ENCODE data around the gene BIRC5.
"Not testable (repeated sequence)": the region's sequence is repeated elsewhere in the genome, so short reads cannot be mapped to it uniquely, and the experiment has no call there.

BIRC5 gene

DNA sequence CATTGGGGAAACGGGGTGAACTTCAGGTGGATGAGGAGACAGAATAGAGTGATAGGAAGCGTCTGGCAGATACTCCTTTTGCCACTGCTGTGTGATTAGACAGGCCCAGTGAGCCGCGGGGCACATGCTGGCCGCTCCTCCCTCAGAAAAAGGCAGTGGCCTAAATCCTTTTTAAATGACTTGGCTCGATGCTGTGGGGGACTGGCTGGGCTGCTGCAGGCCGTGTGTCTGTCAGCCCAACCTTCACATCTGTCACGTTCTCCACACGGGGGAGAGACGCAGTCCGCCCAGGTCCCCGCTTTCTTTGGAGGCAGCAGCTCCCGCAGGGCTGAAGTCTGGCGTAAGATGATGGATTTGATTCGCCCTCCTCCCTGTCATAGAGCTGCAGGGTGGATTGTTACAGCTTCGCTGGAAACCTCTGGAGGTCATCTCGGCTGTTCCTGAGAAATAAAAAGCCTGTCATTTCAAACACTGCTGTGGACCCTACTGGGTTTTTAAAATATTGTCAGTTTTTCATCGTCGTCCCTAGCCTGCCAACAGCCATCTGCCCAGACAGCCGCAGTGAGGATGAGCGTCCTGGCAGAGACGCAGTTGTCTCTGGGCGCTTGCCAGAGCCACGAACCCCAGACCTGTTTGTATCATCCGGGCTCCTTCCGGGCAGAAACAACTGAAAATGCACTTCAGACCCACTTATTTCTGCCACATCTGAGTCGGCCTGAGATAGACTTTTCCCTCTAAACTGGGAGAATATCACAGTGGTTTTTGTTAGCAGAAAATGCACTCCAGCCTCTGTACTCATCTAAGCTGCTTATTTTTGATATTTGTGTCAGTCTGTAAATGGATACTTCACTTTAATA, 10.4 kb downstream of the BIRC5 start:
- DNase-seq (ENCODE audit: low read depth, low spot score): no peak

DNA sequence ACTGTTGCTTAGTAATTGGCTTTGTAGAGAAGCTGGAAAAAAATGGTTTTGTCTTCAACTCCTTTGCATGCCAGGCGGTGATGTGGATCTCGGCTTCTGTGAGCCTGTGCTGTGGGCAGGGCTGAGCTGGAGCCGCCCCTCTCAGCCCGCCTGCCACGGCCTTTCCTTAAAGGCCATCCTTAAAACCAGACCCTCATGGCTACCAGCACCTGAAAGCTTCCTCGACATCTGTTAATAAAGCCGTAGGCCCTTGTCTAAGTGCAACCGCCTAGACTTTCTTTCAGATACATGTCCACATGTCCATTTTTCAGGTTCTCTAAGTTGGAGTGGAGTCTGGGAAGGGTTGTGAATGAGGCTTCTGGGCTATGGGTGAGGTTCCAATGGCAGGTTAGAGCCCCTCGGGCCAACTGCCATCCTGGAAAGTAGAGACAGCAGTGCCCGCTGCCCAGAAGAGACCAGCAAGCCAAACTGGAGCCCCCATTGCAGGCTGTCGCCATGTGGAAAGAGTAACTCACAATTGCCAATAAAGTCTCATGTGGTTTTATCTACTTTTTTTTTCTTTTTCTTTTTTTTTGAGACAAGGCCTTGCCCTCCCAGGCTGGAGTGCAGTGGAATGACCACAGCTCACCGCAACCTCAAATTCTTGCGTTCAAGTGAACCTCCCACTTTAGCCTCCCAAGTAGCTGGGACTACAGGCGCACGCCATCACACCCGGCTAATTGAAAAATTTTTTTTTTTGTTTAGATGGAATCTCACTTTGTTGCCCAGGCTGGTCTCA, 11.2 kb downstream of the BIRC5 start:
- DNase-seq (ENCODE audit: low read depth, low spot score): no peak

GRCh38 chr17:78226055-78226758, 12.2 kb downstream of the BIRC5 start:
- DNase-seq (ENCODE audit: low read depth, low spot score): no peak

DNA sequence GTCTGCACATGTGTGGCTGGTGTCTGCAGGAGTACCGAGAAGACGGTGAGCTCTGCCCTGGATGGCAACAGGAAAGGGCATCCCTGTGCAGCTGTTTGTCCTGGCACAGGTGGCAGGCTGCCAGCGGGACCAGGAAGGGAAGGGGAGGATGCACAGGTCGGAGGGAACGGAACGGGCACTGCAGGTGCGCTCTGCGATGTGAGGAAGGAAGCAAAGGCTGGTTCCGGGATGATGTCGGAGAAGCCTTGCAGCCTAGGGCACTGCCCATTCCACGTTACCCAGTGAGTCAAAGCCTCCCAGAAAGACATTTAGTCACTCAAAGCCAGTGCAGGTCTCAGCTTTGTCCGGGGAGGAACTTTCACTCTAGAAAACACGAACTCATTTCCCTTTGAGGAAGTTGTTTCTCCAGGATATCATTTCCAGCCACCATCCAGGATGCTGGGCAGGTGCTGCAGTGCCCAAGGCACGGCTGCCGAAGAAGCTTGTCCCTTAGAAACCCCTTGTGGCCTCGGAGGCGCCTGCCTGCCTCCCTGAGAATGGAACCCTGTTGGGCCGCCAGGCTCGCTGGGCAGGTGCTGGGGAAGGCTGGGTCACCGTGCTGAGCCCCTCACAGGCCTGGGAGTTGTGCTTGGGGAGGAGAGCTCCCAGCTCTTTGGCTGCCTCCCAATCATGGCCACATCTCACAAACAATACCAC, 12.9 kb downstream of the BIRC5 start:
- DNase-seq (ENCODE audit: low read depth, low spot score): no peak

DNA sequence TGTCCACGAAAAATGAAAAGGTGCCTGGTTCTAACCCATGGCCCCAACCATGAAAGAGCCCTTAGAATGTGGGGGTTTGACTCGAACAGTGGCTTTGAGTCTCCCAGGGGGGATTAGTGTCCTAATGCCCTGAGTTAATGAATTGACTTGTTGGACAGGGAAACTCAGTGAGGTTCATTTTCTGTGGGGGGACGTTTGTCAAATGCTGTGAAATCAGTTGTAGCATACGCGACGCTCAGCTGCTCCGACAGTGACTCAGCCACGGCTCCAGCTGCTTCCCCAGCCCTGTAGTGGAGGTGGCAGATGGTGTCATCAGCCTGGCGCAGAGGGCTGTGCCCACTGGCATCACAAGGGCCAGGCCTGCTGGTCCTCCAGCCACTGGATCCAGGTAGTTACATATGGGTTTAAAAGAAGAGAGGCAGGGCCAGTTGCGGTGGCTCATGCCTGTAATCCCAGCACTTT, 13.4 kb downstream of the BIRC5 start:
- DNase-seq (ENCODE audit: low read depth, low spot score): no peak

GRCh38 chr17:78228176-78228575, 14.1 kb downstream of the BIRC5 start:
- DNase-seq (ENCODE audit: low read depth, low spot score): no peak

DNA sequence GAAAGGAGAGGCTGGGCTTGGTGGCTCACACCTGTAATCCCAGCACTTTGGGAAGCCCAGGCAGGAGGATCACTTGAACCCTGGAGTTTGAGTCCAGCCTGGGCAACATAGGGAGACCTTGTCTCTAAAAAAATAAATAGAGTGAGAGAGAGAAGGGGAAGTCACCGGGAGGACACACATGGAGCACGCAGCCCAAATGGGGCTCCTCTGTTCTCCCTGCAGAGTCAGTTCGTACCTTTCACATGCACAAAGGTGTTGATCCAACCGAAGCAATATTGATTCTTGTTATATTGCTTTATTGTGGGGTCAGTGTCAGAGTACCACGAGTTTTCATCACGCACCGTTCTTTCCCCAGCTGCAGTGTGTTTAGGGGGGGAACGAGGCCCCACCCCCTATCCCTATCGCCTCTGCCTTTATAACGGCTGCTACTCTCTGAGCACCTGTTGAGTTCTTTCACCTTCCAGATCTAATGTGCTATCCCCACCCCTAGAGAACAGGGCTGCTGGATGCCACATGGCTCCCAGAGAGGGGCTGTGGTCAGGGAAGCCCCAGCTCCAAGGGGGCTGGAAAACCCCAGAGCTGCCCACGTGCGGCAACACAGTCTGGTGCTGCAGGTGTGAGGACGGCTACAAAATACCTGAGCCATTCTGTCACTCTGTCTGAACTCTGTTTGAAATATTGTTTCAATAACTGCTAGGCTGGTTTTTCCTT, 16.4 kb downstream of the BIRC5 start:
- no peak for DNase-seq (ENCODE audit: low read depth, low spot score)

DNA sequence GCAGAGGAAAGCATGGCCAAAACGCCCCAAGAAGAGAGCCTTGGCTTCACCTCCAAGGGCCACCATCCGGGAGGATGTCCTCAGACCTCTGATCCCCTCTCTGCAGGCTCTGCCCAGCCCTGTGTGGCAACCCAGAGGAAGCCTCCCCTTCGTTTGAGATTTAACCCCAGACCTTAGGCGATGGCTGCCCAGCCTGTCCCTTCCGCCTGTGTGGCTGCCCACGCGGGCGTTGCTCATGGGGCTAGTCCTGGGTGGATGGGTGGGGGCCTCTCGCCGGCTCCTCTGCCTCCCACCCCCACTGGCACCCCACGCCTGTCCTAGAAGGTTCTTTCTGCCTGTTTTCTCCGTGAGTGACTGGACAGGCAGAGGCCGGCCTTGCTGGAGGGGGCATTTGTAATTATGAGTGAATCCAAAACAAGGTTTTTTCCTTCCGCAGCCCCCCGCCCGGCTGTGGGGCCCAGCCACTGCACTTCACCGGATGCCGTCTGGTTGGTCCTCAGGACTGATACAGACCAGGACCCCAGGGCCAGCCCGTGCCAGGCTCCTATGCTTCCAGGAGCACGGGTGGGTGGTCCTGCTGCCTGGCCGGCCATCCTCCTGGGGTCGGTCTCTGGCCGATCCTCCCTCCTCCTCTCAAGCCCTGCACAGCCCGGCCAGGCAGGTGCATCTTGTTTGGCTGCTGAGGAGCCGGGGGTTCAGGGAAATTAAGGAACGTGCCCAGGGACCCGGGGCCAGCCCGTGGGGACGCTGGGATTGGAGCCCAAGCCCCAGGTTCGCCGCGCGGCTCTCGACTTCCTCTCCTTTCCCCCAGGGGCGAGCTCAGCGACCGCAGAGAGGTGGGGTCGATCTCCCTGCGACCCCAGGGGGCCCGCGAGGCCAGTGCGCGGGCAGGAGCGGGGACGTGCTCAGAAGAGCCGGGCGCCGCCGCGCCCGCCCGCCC, 17.2 kb downstream of the BIRC5 start, which contains the start of gene TMEM235:
TSS of gene TMEM235 (plus strand) at position 636 of the 940 bp plus-strand sequence. CDS start 393 bp downstream, outside the sequence.
- DNase-seq (ENCODE audit: low read depth, low spot score): no peak

GRCh38 chr17:78231991-78232858, 18.2 kb downstream of the BIRC5 start:
- DNase-seq (ENCODE audit: low read depth, low spot score): no peak

GRCh38 chr17:78232859-78233173, 18.8 kb downstream of the BIRC5 start:
- no peak for DNase-seq (ENCODE audit: low read depth, low spot score)

DNA sequence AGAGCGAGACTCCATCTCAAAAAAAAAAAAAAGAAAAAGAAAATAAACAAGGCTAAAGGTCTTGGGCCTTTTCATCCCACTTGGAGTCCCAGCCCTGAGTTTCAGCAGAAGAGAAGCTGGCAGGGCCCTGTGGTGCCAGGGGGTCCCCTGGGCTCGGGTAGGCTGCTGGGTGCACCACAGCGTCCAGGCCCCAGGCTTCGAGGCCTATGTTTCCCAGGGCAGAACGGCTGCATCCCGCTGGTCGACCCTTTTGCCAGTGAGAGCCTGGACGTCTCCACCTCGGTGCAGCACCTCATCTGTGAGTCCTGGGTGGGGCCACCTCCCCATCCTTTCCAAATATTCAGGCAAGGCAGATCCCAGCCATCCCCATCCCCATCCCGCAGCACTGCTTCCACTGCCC, 19.6 kb downstream of the BIRC5 start:
- no peak for DNase-seq (ENCODE audit: low read depth, low spot score)

GRCh38 chr17:78234261-78234865, 20.3 kb downstream of the BIRC5 start:
- DNase-seq (ENCODE audit: low read depth, low spot score): no peak

DNA sequence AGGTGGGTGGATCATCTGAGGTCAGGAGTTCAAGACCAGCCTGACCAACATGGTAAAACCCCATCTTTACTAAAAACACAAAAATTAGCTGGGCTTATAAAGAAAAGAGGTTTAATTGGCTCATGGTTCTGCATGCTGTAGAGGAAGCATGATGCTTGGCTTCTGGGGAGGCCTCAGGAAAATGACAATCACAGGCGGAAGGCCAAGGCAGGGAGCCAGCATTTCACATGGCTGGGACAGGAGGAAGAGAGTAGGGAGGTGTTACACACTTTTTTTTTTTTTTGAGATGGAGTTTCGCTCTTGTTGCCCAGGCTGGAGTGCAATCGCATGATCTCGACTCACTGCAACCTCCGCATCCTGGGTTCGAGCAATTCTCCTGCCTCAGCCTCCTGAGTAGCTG, 21.0 kb downstream of the BIRC5 start:
- DNase-seq (ENCODE audit: low read depth, low spot score): not testable (repeated sequence)

GRCh38 chr17:78235885-78236284, 21.8 kb downstream of the BIRC5 start:
- no peak for DNase-seq (ENCODE audit: low read depth, low spot score)

- no peak for DNase-seq (ENCODE audit: low read depth, low spot score)
These were observed 22.5 kb downstream of the BIRC5 start for GRCh38 chr17:78236362-78237127.

DNA sequence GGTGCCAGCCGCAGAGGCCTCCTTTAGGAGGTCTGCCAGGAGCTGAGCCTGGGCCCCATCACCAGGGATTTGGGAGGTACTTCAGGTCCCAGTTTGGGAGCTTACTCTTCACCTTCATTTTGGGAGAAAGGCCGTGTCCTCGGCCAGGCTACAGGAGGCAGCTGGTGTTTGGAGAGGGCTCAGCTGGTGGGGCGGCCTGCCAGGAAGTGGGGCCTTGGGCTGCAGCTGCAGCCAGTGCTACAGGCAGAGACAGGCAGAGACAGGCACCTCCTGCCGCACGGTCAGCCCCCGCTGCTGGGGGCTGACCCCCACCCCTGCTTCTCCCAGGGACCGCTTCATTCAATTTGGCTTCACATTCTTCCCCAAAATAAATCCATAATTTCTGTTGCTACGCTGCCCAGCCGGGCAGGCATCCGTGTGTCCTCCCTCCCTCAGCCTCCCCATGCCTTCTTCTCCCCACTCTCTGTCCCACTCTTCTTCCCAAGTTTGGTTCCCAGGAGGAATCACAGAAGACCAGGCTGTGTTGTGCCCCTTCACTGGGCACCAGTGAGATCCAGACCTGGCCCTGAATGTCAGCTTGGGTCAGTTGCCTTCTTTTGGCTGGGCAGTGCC, 23.5 kb downstream of the BIRC5 start:
- no peak for DNase-seq (ENCODE audit: low read depth, low spot score)

DNA sequence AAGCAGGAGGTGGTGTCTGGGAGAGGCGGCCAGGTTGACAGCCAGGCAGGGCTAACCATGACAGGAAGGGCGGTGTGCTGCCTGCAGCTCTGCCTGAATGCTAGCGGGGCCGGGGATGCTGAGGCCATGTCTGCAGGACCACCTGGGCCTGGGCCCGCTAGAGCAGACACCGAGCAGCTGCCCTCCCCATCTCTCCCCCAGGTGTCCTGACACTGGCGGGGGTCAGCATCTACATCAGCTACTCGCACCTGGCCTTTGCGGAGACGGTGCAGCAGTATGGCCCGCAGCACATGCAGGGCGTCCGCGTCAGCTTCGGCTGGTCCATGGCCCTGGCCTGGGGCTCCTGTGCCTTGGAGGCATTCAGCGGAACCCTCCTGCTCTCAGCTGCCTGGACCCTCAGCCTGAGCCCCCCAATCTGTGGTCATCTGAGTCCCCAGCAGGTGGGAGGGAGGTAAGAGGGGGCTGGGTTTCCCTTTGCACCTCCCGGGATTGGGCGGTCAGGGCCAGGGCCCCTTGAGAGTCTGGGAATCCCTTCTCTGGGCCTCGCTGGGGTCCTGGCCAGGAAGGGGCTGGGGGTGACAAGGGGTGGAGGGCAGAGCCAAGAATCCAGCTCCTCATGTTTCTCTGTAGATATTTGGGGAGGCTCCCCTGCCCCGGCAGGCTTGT, 24.9 kb downstream of the BIRC5 start:
- no peak for DNase-seq (ENCODE audit: low read depth, low spot score)
